ENCODE data around the gene TCF4. TPM values are rescaled to one million over a fixed set of nuclear protein-coding genes. Genes with fewer than 3 reads are reported as not detected.

Gene TCF4
- total and polyA plus RNA-seq, 10 donors = 14.6 to 200 (median 153) TPM

GRCh38 chr18:55497825-55498403, 90.1 kb downstream of the TCF4 start:
- Histone ChIP-seq H3K27ac (no peak overlapping the region), H3K36me3 (no peaks in the 10 kb centered on the region), H3K9me3 (no peaks in the 10 kb centered on the region), H3K4me1 (peaks cover 5 to 24% (median 15%) of the 10 kb centered on the region in 6 donors), H3K27me3 (replicated peaks in 1 of 7) (no peaks in the 10 kb centered on the region), H3K4me3 (no peak overlapping the region)
- no peak for DNase-seq
- WGBS, 5 donors = 67 to 87% (median 81%) methylated on average over 5 of the region's 5 CpGs
- TF ChIP-seq CTCF (IDR thresholded peaks at IDR 0.05 in 8 of 11, conservative IDR thresholded peaks at IDR 0.05 in 3 of 11) (no peak), POLR2AphosphoS5 (IDR thresholded peaks at IDR 0.05) (no peak), POLR2A (IDR thresholded peaks at IDR 0.05) (no peak)
- intact Hi-C loops (cut with DNase I; ENCODE audit: low total_unique reads) = no loop called here

DNA sequence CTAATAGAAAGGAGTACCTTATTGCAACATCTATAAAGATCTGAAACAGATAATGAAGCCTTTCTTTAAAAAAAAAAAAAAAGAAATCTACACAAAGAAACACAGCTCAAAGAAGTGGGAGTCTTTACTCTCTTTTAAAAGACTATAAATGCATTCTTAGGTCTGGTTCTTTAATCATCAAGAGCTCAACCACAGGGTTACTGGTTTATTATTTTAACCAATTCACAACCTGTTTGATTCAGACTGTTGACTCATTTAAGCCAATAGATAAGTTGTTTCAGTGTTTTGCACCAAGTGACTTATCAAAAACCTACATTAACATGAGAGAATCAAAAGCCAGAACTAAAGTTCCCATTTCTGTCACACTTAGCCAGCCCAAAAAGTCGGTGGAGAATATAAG, 93.1 kb downstream of the TCF4 start:
- Histone ChIP-seq H3K4me3 (no peak overlapping the region), H3K9me3 (no peaks in the 10 kb centered on the region), H3K4me1 (peaks cover 0 to 6% (median 1%) of the 10 kb centered on the region in 6 donors), H3K36me3 (no peaks in the 10 kb centered on the region), H3K27me3 (replicated peaks in 1 of 7) (no peaks in the 10 kb centered on the region), H3K27ac (no peak overlapping the region)
- 71 to 91% (median 89%) methylated on average over 1 of the region's 1 CpG for WGBS, 5 donors
- no peak for TF ChIP-seq CTCF (IDR thresholded peaks at IDR 0.05 in 8 of 11, conservative IDR thresholded peaks at IDR 0.05 in 3 of 11)
- no peak for TF ChIP-seq POLR2AphosphoS5 (IDR thresholded peaks at IDR 0.05)
- TF ChIP-seq POLR2A (IDR thresholded peaks at IDR 0.05) = no peak
- intact Hi-C loops (cut with DNase I; ENCODE audit: low total_unique reads) = no loop called here
- DNase-seq = no peak

DNA sequence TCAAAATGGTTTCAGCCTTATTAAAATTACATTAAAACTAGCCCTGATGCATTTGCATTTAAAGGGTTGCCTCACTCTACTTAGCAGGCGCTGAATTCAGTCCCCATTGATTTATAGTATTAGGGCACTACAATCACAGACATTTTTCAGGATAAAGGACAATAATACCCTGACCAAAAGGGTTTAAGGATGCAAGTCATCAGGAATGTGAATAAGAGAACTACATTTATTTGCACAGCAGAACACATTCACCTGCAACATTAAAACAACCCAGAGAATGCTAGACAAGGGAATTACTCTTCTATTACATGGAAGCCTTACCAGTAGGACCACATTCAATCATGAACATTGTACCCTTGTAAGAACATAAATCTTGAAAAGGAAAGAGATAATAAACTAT, 93.6 kb downstream of the TCF4 start:
- Histone ChIP-seq H3K27ac (no peak overlapping the region), H3K36me3 (no peaks in the 10 kb centered on the region), H3K4me3 (no peak overlapping the region), H3K9me3 (no peaks in the 10 kb centered on the region), H3K27me3 (replicated peaks in 1 of 7) (no peaks in the 10 kb centered on the region), H3K4me1 (peaks cover 0 to 8% (median 5%) of the 10 kb centered on the region in 6 donors)
- TF ChIP-seq POLR2A (IDR thresholded peaks at IDR 0.05) (no peak), POLR2AphosphoS5 (IDR thresholded peaks at IDR 0.05) (no peak), CTCF (IDR thresholded peaks at IDR 0.05 in 8 of 11, conservative IDR thresholded peaks at IDR 0.05 in 3 of 11) (no peak)
- no peak for DNase-seq
- 96 to 100% (median 97%) methylated on average over 1 of the region's 1 CpG for WGBS, 5 donors
- intact Hi-C loops (cut with DNase I; ENCODE audit: low total_unique reads) = no loop called here

- H3K27me3 ChIP-seq (replicated peaks in 1 of 7) = no peaks in the 10 kb centered on the region
- TF ChIP-seq POLR2A (IDR thresholded peaks at IDR 0.05) = no peak
- TF ChIP-seq POLR2AphosphoS5 (IDR thresholded peaks at IDR 0.05) = no peak
- no peak for TF ChIP-seq CTCF (IDR thresholded peaks at IDR 0.05 in 8 of 11, conservative IDR thresholded peaks at IDR 0.05 in 3 of 11)
- H3K27ac ChIP-seq = no peak overlapping the region
- intact Hi-C loops (cut with DNase I; ENCODE audit: low total_unique reads) = no loop called here
- no peaks in the 10 kb centered on the region for H3K36me3 ChIP-seq
- WGBS, 5 donors = 87 to 93% (median 91%) methylated on average over 4 of the region's 4 CpGs
- H3K4me3 ChIP-seq = no peak overlapping the region
- DNase-seq = no peak
- H3K4me1 ChIP-seq = peaks cover 0 to 16% (median 8%) of the 10 kb centered on the region in 6 donors
- H3K9me3 ChIP-seq = no peaks in the 10 kb centered on the region
These were observed 96.4 kb downstream of the TCF4 start for GRCh38 chr18:55491616-55492015.

All from spleen (tissue), 11 donors.